Upper lobe of right lung (tissue), 1 donor: ENCODE results near the gene AR. TPM values are rescaled to one million over a fixed set of nuclear protein-coding genes. Genes with fewer than 3 reads are reported as not detected.

Experiments used
- ATAC-seq: fragments of 200-7000 bp; cut with Tn5 transposase; one replicate; pipeline ENCODE4 v1.9.1; 2020; ENCODE audit warnings: mild to moderate bottlenecking, moderate library complexity
- DNase-seq: peaks from one replicate; pipeline ENCODE4 v3.0.0-alpha.2; 2020
- H3K27ac ChIP-seq: fragments of 200-600 bp; one replicate; pipeline ENCODE4 v1.8.0; 2022
- H3K27me3 ChIP-seq: fragments of 200-600 bp; one replicate; pipeline ENCODE4 v1.8.0; 2022; ENCODE audit warnings: mild to moderate bottlenecking
- H3K36me3 ChIP-seq: fragments of 200-600 bp; one replicate; pipeline ENCODE4 v1.8.0; 2022
- H3K4me1 ChIP-seq: fragments of 200-600 bp; one replicate; pipeline ENCODE4 v1.8.0; 2022
- H3K4me3 ChIP-seq: fragments of 200-600 bp; one replicate; pipeline ENCODE4 v1.8.0; 2022; ENCODE audit warnings: mild to moderate bottlenecking
- H3K9me3 ChIP-seq: fragments of 200-600 bp; one replicate; pipeline ENCODE4 v1.8.0; 2022
- intact Hi-C: fragments of 100-400 bp; cut with DNase I; formaldehyde crosslinking; loops from one replicate; pipeline ENCODE4 v1.11.0; 2022
- total RNA-seq: library from RNA; stranded (reverse); fragmentation: NEBNext Ultra II Directional; extraction: Animal tissue kit (Norgen Biotek cat#: 25700); gene quantifications from one replicate; pipeline ENCODE4 v1.2.1, GENCODE V29; 2021
- TF ChIP-seq, protein P1 (sequence below): fragments of 200-600 bp; IDR thresholded peaks from one replicate; pipeline ENCODE4 v1.8.0; 2022; ENCODE audit warnings: antibody characterized with exemption
- donor health status: DM: no; HTN: yes; CAD: no; lungs with severe emphysema.

Gene AR
- total RNA-seq, 1 donor from 2014 or later = 5.3 TPM

DNA sequence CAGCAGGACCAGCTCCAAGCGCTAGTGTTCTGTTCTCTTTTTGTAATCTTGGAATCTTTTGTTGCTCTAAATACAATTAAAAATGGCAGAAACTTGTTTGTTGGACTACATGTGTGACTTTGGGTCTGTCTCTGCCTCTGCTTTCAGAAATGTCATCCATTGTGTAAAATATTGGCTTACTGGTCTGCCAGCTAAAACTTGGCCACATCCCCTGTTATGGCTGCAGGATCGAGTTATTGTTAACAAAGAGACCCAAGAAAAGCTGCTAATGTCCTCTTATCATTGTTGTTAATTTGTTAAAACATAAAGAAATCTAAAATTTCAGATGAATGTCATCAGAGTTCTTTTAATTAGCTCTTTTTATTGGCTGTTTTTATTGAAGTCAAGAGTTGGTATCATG lies 186.5 kb downstream of the AR start:
- Histone ChIP-seq H3K9me3 (no peaks in the 10 kb centered on the region), H3K4me3 (no peak overlapping the region), H3K4me1 (no peaks in the 10 kb centered on the region), H3K36me3 (no peaks in the 10 kb centered on the region), H3K27me3 (no peaks in the 10 kb centered on the region), H3K27ac (no peak overlapping the region)
- DNase-seq (no peak), ATAC-seq (no peak)
- TF ChIP-seq, protein P1, sequence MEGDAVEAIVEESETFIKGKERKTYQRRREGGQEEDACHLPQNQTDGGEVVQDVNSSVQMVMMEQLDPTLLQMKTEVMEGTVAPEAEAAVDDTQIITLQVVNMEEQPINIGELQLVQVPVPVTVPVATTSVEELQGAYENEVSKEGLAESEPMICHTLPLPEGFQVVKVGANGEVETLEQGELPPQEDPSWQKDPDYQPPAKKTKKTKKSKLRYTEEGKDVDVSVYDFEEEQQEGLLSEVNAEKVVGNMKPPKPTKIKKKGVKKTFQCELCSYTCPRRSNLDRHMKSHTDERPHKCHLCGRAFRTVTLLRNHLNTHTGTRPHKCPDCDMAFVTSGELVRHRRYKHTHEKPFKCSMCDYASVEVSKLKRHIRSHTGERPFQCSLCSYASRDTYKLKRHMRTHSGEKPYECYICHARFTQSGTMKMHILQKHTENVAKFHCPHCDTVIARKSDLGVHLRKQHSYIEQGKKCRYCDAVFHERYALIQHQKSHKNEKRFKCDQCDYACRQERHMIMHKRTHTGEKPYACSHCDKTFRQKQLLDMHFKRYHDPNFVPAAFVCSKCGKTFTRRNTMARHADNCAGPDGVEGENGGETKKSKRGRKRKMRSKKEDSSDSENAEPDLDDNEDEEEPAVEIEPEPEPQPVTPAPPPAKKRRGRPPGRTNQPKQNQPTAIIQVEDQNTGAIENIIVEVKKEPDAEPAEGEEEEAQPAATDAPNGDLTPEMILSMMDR = no peak
- intact Hi-C loops = no loop called here

DNA sequence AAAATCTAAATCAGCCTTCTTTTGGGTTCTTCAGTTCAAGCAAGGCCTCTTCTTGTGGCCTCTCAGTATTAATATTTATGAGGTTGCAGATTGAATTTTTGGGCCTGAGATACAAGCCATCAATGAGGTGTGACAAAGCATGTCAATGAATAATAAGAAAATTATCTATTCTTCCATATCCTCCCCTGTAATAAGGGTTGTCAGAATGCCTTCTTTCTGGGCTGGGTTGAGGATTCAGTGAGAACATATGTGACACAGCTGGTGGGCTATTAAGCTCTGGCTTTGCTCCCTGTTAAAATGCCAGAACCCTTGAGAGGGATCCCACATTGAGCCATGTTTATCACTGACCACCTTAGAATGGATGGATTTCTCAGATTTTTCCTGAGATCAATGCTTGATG lies 187.2 kb downstream of the AR start:
- Histone ChIP-seq H3K27ac (no peak overlapping the region), H3K27me3 (no peaks in the 10 kb centered on the region), H3K4me3 (no peak overlapping the region), H3K9me3 (no peaks in the 10 kb centered on the region), H3K36me3 (no peaks in the 10 kb centered on the region), H3K4me1 (no peaks in the 10 kb centered on the region)
- TF ChIP-seq, protein P1 = no peak
- ATAC-seq = no peak
- intact Hi-C loops = no loop called here
- DNase-seq = no peak

DNA sequence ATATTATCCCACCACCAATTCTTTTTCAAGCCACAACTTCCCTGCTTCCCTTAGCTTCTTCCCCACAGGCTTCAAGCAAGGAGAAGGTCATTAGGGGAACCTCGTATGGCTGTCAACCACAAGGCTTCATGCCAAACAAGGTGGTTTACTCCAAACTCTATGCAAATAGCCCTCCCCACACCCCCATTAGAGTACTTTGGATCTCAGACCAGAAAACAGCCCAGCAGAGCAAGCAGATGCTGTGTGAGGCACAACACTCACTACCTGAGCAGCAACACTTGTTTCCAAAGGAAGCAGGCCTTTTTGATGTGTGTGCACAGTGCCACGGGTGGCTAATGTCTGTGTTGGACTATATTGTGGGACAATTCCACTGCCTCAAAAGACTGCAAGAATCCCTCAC lies 189.0 kb downstream of the AR start:
- H3K36me3 ChIP-seq = no peaks in the 10 kb centered on the region
- no peak for ATAC-seq
- no peaks in the 10 kb centered on the region for H3K27me3 ChIP-seq
- H3K27ac ChIP-seq = no peak overlapping the region
- no peaks in the 10 kb centered on the region for H3K9me3 ChIP-seq
- DNase-seq = no peak
- H3K4me1 ChIP-seq = no peaks in the 10 kb centered on the region
- TF ChIP-seq, protein P1 = no peak
- no peak overlapping the region for H3K4me3 ChIP-seq
- intact Hi-C loops = no loop called here

DNA sequence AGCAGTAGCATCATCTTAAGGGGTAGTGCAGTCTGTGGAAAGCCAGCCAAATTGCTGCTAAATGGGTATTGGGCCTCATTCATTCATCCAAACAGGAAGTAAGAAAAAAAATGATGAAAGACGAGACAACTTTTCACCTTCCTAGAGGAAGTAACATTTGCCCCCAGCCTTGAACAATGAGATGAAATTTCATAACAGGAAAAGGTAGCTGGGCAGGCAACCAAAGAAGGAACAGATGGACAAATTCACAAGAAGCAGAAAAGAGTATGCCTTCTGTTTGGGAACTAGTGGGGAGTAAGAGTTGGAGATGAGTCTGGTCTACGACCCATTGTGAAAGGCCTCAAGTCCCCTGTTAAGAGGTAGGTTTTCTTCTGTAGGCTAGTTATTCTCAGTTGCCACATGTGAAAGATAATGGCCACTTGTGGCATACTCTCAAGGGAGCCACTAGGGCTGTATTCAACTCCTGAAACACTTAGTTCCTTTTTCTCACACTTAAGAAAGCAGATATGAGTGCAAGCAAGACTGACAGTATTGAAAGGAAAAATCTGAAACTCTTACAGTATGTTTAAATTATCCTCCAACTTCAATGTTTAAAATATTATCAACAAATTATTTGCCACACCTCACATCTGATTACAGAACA lies 190.4 kb downstream of the AR start:
- H3K4me1 ChIP-seq = no peaks in the 10 kb centered on the region
- no peaks in the 10 kb centered on the region for H3K36me3 ChIP-seq
- TF ChIP-seq, protein P1 = no peak
- DNase-seq (no peak), ATAC-seq (no peak)
- no peaks in the 10 kb centered on the region for H3K27me3 ChIP-seq
- H3K27ac ChIP-seq = no peak overlapping the region
- intact Hi-C loops = no loop called here
- H3K4me3 ChIP-seq = no peak overlapping the region
- H3K9me3 ChIP-seq = no peaks in the 10 kb centered on the region

DNA sequence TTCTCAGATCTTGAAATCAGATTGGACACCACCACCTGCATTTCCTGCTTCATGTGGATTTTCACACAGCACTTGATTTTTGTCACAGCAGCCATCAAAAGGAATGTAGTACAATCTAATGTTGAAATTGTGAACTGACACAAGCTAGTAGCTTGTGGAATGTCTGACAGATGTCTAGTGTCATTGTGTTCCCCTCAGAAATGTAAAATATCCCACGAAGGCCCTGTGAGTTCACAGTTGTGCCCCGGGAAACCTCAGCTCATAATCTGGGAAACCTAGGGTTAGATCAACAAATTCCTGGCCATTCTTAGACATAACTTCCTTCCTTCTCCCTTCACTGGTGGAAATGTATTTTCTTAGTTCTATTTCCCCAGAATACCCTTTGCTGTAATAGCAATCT lies 205.7 kb downstream of the AR start:
- TF ChIP-seq, protein P1 = no peak
- no peaks in the 10 kb centered on the region for H3K4me1 ChIP-seq
- no peak for ATAC-seq

DNA sequence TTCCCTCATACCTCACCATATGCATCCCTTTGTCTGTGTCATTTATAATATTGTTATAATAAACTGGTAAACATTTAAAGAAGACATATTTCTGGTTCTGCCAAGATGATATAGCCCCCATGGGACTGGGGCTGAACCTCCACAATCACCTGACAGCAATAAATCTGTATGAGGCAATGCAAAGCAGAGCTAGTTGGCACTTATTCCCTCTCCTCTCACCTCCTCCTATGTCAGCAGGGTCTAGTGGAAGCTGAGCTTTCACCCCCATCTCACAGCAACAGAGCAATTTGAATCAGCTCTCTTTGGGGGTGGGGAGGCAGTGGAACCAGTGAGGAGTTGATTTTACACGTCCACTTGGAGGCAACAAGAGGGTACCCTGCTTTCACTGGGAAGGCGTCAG lies 206.9 kb downstream of the AR start:
- ATAC-seq = no peak
- Histone ChIP-seq H3K4me3 (no peak overlapping the region), H3K27me3 (no peaks in the 10 kb centered on the region), H3K4me1 (no peaks in the 10 kb centered on the region), H3K9me3 (no peaks in the 10 kb centered on the region), H3K36me3 (no peaks in the 10 kb centered on the region), H3K27ac (no peak overlapping the region)
- TF ChIP-seq, protein P1 = no peak
- DNase-seq = no peak
- intact Hi-C loops = no loop called here

More for the DNA sequence above, 205.7 kb downstream of the AR start:
- Histone ChIP-seq H3K9me3 (no peaks in the 10 kb centered on the region), H3K27ac (no peak overlapping the region), H3K36me3 (no peaks in the 10 kb centered on the region), H3K27me3 (no peaks in the 10 kb centered on the region), H3K4me3 (no peak overlapping the region)
- no peak for DNase-seq
- intact Hi-C loops = no loop called here
